Erythroblast (primary cell): ENCODE data around the gene COX7A2.

Experiments
- GATA1 ChIP-seq: IDR thresholded peaks from 2 replicates; pipeline ENCODE4 v1.6.1; 2011; ENCODE audit warnings: low read depth, mild to moderate bottlenecking, control low read depth, low read length, moderate library complexity
- POLR2A ChIP-seq: IDR thresholded peaks from 2 replicates; pipeline ENCODE4 v1.6.1; 2011; ENCODE audit warnings: mild to moderate bottlenecking, low read length

GRCh38 chr6:75273009-75273408 lies 29.4 kb upstream of the COX7A2 start:
- TF ChIP-seq POLR2A = no peak
- TF ChIP-seq GATA1 = no peak
